Activated naive CD4-positive, alpha-beta T cell treated with anti-CD3 and anti-CD28 coated beads, Interleukin-2, amount 50 U/mL, for 72 hours (primary cell): ENCODE results near the gene DNAJC5. TPM values are rescaled to one million over a fixed set of nuclear protein-coding genes. Genes with fewer than 3 reads are reported as not detected.
"Not testable (repeated sequence)": the region's sequence is repeated elsewhere in the genome, so short reads cannot be mapped to it uniquely, and the experiment has no call there.

Experiments
- ATAC-seq, 2 donors: fragments of 150-1000 bp; cut with Tn5 transposase; 2 replicates each; pipeline ENCODE4 v1.10.0; 2021; ENCODE audit warnings: mild to moderate bottlenecking in 2 of 2, moderate library complexity in 2 of 2
- DNase-seq, 2 donors: peaks; one replicate each; pipeline ENCODE4 v3.0.0; 2021 to 2022; ENCODE audit warnings: low spot score in 2 of 2
- H3K27ac Mint-ChIP-seq, 2 donors: one replicate each; pipeline ENCODE4 v1.8.0; 2022; ENCODE audit warnings: mild to moderate bottlenecking in 2 of 2, mixed read lengths in 2 of 2
- H3K36me3 Mint-ChIP-seq, 2 donors: one replicate each; pipeline ENCODE4 v1.8.0; 2022; ENCODE audit warnings: mixed read lengths in 2 of 2
- H3K9me3 Mint-ChIP-seq, 2 donors: one replicate each; pipeline ENCODE4 v1.8.0; 2022; ENCODE audit warnings: mixed read lengths in 2 of 2
- total RNA-seq, 2 donors: library from RNA; stranded (reverse); gene quantifications; one replicate each; pipeline ENCODE4 v1.2.3, GENCODE V29; 2022

The DNAJC5 gene
- total RNA-seq, 2 donors from 2014 or later, result 30.7 to 41.9 TPM

- H3K27ac Mint-ChIP-seq, H3K36me3 Mint-ChIP-seq, DNase-seq, H3K9me3 Mint-ChIP-seq, ATAC-seq: not testable (repeated sequence)
Observed at GRCh38 chr20:63960654-63961621, 66.0 kb downstream of the DNAJC5 start.

GRCh38 chr20:63961664-63962425 lies 66.9 kb downstream of the DNAJC5 start:
- Mint-ChIP-seq H3K36me3 (peaks cover 0 to 11% of the 10 kb centered on the region in 2 donors), H3K27ac (peak overlapping the region in 1 of 2 donors; percentile 92), H3K9me3 (no peaks in the 10 kb centered on the region)
- ATAC-seq, result no peak
- DNase-seq, result no peak

- H3K9me3 Mint-ChIP-seq, result no peaks in the 10 kb centered on the region
- DNase-seq (no peak), ATAC-seq (no peak)
- H3K36me3 Mint-ChIP-seq, result peaks cover 0 to 12% of the 10 kb centered on the region in 2 donors
- H3K27ac Mint-ChIP-seq, result peak overlapping the region in 1 of 2 donors; percentile 92
Observed at GRCh38 chr20:63962426-63963347, 67.8 kb downstream of the DNAJC5 start.

GRCh38 chr20:63963348-63963741 lies 68.4 kb downstream of the DNAJC5 start:
- ATAC-seq, result no peak
- peaks cover 0 to 12% of the 10 kb centered on the region in 2 donors for H3K36me3 Mint-ChIP-seq
- no peaks in the 10 kb centered on the region for H3K9me3 Mint-ChIP-seq
- no peak overlapping the region for H3K27ac Mint-ChIP-seq
- DNase-seq, result no peak

- DNase-seq (no peak), ATAC-seq (peak in 1 of 2 donors; percentile 17)
- no peak overlapping the region for H3K27ac Mint-ChIP-seq
- no peaks in the 10 kb centered on the region for H3K9me3 Mint-ChIP-seq
- H3K36me3 Mint-ChIP-seq, result peaks cover 4 to 12% of the 10 kb centered on the region in 2 donors
Observed at GRCh38 chr20:63963784-63964301, 68.9 kb downstream of the DNAJC5 start.

DNA sequence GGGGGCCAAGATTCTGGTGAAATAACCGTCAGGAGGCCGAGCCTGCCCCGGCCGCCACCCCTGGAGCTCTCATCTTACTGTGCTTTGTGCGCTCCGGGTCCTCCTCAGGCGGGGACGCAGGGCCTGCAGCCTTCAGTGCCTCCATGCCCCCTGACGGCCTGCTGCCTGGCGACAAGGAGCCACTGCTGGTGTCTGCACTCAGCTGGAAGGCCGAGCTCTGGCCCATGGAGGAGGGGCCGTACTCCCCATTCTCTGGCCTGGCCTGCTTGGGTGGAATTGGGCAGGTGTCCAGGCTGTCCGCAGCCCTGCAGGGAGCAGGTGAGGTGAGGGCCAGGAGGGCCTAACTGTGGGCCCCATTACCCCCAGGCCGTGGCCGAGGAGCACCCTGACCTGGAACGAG lies 69.5 kb downstream of the DNAJC5 start:
- Mint-ChIP-seq H3K27ac (no peak overlapping the region), H3K36me3 (peaks cover 7 to 12% of the 10 kb centered on the region in 2 donors), H3K9me3 (no peaks in the 10 kb centered on the region)
- no peak for ATAC-seq
- no peak for DNase-seq

- H3K27ac Mint-ChIP-seq, result peak overlapping the region in 1 of 2 donors; percentile 50
- ATAC-seq, result no peak
- no peak for DNase-seq
- no peaks in the 10 kb centered on the region for H3K9me3 Mint-ChIP-seq
- peaks cover 7 to 12% of the 10 kb centered on the region in 2 donors for H3K36me3 Mint-ChIP-seq
Observed at GRCh38 chr20:63966172-63966943, 71.4 kb downstream of the DNAJC5 start.

DNA sequence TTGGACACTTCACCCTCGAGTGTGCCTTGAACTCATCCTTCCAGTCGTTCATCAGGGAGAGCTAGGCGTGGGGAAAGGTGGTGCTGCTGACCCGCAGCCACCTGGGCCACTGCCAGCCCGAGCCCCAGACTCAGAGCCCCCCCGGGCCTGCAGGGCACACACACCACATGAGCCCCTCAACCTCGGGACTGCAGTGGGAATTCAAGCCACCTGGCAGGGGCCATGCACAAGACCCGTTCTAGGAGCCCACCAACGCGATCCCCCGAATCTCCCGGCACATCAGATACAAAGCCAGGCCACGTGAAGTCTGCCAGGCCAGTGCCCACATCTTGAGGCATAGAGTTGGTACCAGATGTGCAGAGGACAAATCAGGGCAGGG lies 72.0 kb downstream of the DNAJC5 start:
- H3K9me3 Mint-ChIP-seq, result no peaks in the 10 kb centered on the region
- no peak overlapping the region for H3K27ac Mint-ChIP-seq
- ATAC-seq (no peak), DNase-seq (no peak)
- peaks cover 7 to 12% of the 10 kb centered on the region in 2 donors for H3K36me3 Mint-ChIP-seq

DNA sequence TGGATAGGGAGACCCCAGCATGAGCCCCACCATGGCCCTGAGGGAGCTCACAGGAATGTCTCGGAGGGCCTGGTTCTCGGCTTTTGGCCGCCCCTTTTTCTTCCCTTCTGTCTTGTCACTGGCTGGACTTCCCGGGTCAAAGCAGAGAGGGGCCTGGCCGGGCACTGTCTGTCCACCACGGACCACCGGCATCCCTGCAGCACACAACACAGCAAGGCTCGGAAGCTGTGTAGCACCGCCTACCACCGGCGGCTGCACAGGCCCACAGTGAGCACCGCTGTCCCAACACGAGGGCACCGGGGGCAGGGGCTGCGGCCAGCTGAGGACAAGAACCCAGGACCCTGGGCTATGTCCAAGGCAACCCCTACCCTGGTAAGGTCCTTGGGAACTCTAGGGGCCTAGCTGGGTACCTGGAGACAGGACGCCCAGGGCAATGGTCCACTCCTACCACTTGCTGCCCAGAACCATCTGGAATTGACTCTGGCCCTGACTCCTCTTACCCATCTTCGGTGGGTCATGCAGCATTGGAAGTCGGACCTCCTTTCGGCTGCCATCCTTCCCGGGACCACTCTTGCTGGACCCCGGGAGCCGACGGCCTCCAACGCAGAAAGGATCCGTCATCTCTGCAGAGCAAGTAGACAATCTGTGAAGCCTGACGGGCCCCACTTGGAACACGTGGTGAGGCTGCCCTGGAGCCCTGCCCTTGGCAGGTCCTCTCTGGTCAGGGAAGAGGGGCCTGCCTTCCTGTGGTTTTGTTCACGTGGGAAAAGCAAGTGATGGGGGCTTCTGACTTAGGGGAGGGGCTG lies 72.6 kb downstream of the DNAJC5 start:
- Mint-ChIP-seq H3K9me3 (no peaks in the 10 kb centered on the region), H3K27ac (no peak overlapping the region), H3K36me3 (peaks cover 7 to 12% of the 10 kb centered on the region in 2 donors)
- no peak for DNase-seq
- ATAC-seq, result no peak

GRCh38 chr20:63968136-63968927 lies 73.4 kb downstream of the DNAJC5 start:
- peak in 1 of 2 donors; percentile 6 for ATAC-seq
- Mint-ChIP-seq H3K27ac (peak overlapping the region; percentile 87 to 88), H3K9me3 (no peaks in the 10 kb centered on the region), H3K36me3 (peaks cover 12 to 14% of the 10 kb centered on the region in 2 donors)
- DNase-seq, result peak; percentile 6 to 57

DNA sequence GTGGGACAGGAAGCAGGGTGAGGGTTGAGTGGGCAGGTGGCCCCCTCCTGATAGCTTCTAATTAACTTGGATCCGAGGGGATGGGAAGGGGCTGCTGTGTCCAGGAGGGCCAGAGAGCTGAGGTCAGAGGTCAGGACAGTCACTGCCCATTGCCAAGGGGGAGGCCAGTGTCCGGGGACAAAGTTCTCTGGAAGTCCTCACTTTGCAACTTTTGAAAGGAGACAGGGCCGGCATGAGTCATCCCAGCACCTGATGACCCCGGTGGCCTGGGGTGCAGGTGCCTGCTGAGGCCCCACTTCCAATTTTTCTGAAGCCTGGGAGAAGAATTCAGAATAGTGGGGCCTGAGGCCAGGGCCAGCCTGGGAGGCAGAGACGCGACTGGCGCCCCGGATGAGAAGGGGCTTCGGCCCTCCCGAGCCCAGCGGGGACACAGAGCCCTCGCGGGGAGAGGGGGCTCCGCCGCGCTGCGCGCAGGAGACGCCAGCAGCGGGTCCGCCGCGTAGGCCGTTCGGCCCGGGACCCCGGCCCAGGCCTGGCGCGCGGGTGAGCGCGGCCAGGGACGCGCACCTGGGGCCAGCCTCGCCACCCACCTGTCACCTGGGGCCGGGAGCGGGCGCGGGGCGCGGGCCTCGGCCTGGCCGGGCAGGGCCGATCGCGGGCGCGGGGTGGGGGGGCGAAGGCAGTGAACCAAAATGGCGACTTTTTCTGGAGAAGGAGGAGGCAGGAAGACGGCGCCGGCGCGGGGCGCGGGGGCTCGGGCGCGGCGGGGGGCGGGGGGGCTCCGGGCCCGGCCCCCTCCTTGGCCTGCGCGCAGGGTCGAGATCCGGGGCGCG lies 74.2 kb downstream of the DNAJC5 start:
- H3K27ac Mint-ChIP-seq, result peak overlapping the region; percentile 87 to 88
- peak; percentile 27 to 56 for DNase-seq
- no peaks in the 10 kb centered on the region for H3K9me3 Mint-ChIP-seq
- H3K36me3 Mint-ChIP-seq, result peaks cover 12 to 22% of the 10 kb centered on the region in 2 donors
- ATAC-seq, result peak; percentile 14 to 27

DNA sequence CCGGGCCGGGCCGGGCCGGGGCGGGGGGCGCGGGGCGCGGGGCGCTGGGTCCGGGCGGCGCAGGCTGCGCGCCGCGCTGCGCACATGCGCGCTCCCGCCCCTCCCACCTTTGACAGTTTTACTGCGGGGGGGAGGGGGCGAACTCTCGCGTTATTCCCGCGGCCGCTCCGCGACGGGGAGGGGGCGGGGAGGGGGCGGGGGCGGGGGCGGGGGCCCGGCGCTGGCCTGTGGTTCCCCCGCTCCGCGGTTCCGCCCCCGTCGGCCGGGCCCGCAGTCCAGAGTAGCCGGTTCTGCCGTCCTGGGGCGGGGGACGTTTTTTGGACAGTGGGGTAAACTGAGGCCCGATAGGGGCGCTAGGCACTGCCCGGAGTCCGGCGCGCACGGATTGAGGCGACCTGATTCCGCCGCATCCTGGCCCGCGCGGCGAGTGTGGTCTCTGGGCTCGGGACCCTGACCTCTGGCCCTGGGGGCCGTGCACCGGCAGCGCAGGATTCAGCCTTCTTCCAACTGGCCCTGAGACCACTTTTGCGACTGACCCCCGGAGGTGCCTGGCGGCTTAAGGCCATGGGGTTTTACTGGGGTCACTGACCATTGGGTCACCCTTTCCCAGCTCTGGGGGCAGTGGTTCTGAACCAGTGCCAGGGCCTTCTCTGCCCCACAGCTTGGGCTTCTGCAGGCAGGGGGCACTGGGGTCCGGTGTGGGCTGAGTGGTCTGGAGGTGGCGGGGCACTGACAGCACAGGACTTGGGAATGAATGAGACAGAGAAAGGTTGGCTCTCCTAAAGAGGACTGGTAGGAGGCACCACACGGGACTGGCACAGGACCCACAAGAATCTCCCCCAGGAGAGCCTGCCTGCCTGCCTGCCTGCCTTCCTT lies 75.2 kb downstream of the DNAJC5 start, which contains the start of gene ZNF512B:
ZNF512B (minus strand) TSS at position 93 of the 876 bp plus-strand sequence. CDS start 1,980 bp downstream, outside the sequence.
- peak within 1 kb of the TSS; percentile 87 to 88 for H3K27ac Mint-ChIP-seq
- peaks cover 12 to 23% of the 10 kb centered on the region in 2 donors for H3K36me3 Mint-ChIP-seq
- H3K9me3 Mint-ChIP-seq, result no peaks in the 10 kb centered on the region
- peak; percentile 50 to 73 for ATAC-seq
- DNase-seq, result peak; percentile 58 to 72
